PC-3 (cell line): Measurements from ENCODE around the gene KCTD1.

Experiments used
- EZH2 ChIP-seq: fragments of 300-600 bp; sonication (generic); IDR thresholded peaks from one replicate; pipeline ENCODE4 v1.6.1; 2017; ENCODE audit warnings: antibody characterized with exemption, mild to moderate bottlenecking, low read length; ENCODE audit not compliant: unreplicated experiment
- EZH2phosphoT487 ChIP-seq: fragments of 300-600 bp; sonication (generic); IDR thresholded peaks from 2 replicates; pipeline ENCODE4 v1.6.1; 2018; ENCODE audit warnings: mild to moderate bottlenecking, antibody characterized with exemption, low read length, borderline replicate concordance
- TF ChIP-seq, protein P1 (sequence below): fragments of 300-600 bp; sonication (generic); conservative IDR thresholded peaks from 2 replicates; pipeline ENCODE4 v1.5.1; 2017; ENCODE audit warnings: antibody characterized with exemption, low read depth, mild to moderate bottlenecking, low read length

DNA sequence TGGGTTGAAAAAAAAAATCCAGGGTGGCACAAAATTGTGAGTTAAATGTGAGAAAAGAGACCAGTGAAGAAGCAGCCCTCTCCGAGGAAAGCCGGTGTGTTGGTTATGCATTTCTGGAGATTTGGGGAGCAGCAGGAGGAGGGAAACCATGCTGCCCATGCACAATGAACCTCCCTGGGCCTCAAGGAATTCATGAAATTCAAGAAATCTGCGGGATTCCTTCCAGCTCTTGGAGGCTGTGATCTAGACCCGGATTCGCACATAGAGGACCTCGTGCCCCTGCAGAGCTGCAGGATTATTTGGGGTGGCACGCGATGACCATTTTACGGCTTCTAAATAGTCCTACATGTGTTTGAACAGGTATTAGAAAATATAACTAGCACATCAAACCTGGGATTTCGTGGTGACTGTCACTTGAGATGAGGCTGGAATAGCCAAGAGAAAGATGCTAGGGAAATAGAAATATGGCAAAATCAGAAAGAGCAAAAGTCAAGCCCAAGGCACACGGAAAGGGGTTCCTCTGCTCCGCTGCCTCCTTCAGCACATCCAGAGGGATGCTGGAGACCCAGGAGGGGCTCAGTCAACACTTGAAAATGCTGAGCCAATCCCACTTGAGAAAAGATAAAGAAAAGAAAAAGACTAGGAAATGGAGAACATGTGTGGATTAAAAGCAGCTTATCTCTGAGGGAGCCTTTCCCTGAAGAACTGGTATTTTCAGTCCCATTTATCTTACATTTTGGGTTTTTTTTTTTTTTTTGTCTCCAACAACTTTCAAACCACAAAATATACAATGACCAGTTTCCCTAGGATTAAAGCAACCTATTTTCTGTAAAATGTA lies 22.0 kb downstream of the KCTD1 start:
- TF ChIP-seq, protein P1, sequence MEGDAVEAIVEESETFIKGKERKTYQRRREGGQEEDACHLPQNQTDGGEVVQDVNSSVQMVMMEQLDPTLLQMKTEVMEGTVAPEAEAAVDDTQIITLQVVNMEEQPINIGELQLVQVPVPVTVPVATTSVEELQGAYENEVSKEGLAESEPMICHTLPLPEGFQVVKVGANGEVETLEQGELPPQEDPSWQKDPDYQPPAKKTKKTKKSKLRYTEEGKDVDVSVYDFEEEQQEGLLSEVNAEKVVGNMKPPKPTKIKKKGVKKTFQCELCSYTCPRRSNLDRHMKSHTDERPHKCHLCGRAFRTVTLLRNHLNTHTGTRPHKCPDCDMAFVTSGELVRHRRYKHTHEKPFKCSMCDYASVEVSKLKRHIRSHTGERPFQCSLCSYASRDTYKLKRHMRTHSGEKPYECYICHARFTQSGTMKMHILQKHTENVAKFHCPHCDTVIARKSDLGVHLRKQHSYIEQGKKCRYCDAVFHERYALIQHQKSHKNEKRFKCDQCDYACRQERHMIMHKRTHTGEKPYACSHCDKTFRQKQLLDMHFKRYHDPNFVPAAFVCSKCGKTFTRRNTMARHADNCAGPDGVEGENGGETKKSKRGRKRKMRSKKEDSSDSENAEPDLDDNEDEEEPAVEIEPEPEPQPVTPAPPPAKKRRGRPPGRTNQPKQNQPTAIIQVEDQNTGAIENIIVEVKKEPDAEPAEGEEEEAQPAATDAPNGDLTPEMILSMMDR = no peak
- TF ChIP-seq EZH2 (no peak), EZH2phosphoT487 (no peak)
